Esophagus muscularis mucosa (tissue), 4 donors: ENCODE data around the gene STKLD1.

Experiments
- CTCF ChIP-seq, 3 experiments: fragments of 200-600 bp in 2 of 3; fragments of 450-650 bp in 1 of 3; sonication (generic) in 2 of 3; IDR thresholded peaks; one replicate each; pipeline ENCODE4 v1.5.1; 2017 to 2019; ENCODE audit warnings: antibody characterized with exemption in 3 of 3, mild to moderate bottlenecking in 2 of 3, moderate library complexity in 1 of 3
- EP300 ChIP-seq: sonication (generic); formaldehyde crosslinking; IDR thresholded peaks from one replicate; pipeline ENCODE4 v1.6.1; 2017; ENCODE audit warnings: antibody characterized with exemption
- POLR2A ChIP-seq: fragments of 450-650 bp; IDR thresholded peaks from one replicate; pipeline ENCODE4 v1.6.1; 2017; ENCODE audit warnings: antibody characterized with exemption, moderate library complexity, mild to moderate bottlenecking, low read depth
- POLR2AphosphoS5 ChIP-seq, 2 donors: sonication (generic); formaldehyde crosslinking; IDR thresholded peaks; one replicate each; pipeline ENCODE4 v1.6.1; 2017; ENCODE audit warnings: antibody characterized with exemption in 2 of 2

DNA sequence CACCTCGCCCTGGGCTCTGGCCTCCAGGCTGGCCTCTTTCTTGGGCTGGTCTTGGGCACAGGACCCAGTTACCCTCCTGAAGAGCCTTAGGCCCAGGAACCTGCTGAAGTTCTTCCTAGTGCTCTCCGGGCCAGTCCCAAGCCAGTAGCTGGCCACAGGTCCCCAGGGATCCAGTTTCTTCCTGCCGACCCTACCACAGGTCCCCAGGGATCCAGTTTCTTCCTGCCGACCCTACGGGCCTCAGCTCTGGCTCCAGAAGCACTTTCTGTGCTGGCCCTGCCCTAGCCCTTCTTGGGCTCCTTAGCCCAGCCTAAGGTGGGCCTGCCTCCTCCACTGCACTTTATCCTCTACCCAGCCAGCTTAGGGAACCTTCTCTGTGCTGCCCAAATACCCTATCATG lies 65.4 kb downstream of the STKLD1 start:
- TF ChIP-seq CTCF (IDR thresholded peaks at IDR 0.05) (no peak), POLR2A (no peak), EP300 (no peak), POLR2AphosphoS5 (IDR thresholded peaks at IDR 0.05) (no peak)
